DND-41 (cell line): ENCODE results near the gene CLNK.

ENCODE experiments used
- CTCF ChIP-seq: IDR thresholded peaks from 2 replicates; pipeline ENCODE4 v1.5.1; 2012; ENCODE audit warnings: borderline replicate concordance, low read length, moderate library complexity, mild to moderate bottlenecking; ENCODE audit not compliant: poor library complexity, severe bottlenecking; ENCODE audit errors: extremely low read depth
- EZH2 ChIP-seq: IDR thresholded peaks from 3 replicates; pipeline ENCODE4 v1.6.1; 2012; ENCODE audit warnings: borderline replicate concordance, low read depth, mild to moderate bottlenecking, moderate library complexity, low read length, inconsistent platforms; ENCODE audit not compliant: severe bottlenecking

- TF ChIP-seq CTCF (no peak), EZH2 (no peak)
Measured at GRCh38 chr4:10532155-10532554, 152.4 kb downstream of the CLNK start.
